Psoas muscle (tissue), 8 donors: ENCODE results near the gene APOBEC3B. TPM values are rescaled to one million over a fixed set of nuclear protein-coding genes. Genes with fewer than 3 reads are reported as not detected.

Experiments
- ATAC-seq, 4 donors: fragments of 200-7000 bp; cut with Tn5 transposase; one replicate each; pipeline ENCODE4 v1.9.1; 2020; ENCODE audit warnings: moderate library complexity in 3 of 4, mild to moderate bottlenecking in 2 of 4
- DNase-seq, 2 donors: peaks; one replicate each; pipeline ENCODE4 v3.0.0-alpha.2; 2020
- H3K27ac ChIP-seq: fragments of 200-600 bp; one replicate; pipeline ENCODE4 v1.8.0; 2022
- H3K27me3 ChIP-seq, 3 donors: fragments of 200-600 bp in 1 of 3; one replicate each; pipeline versions ENCODE4 v1.6.1 to v1.8.0; 2013 to 2022; ENCODE audit warnings: low read length in 2 of 3, mild to moderate bottlenecking in 2 of 3, moderate library complexity in 1 of 3; ENCODE audit not compliant: insufficient read depth in 3 of 3
- H3K36me3 ChIP-seq, 2 donors: fragments of 200-600 bp in 1 of 2; one replicate each; pipeline versions ENCODE4 v1.6.1 to v1.8.0; 2013 to 2022; ENCODE audit warnings: low read depth in 1 of 2, mild to moderate bottlenecking in 1 of 2, moderate library complexity in 1 of 2; ENCODE audit not compliant: insufficient read depth in 1 of 2
- H3K4me1 ChIP-seq: fragments of 200-600 bp; one replicate; pipeline ENCODE4 v1.8.0; 2022
- H3K4me3 ChIP-seq: fragments of 200-600 bp; one replicate; pipeline ENCODE4 v1.8.0; 2022; ENCODE audit warnings: mild to moderate bottlenecking
- H3K9me3 ChIP-seq: fragments of 200-600 bp; one replicate; pipeline ENCODE4 v1.8.0; 2022
- CTCF ChIP-seq: fragments of 200-600 bp; IDR thresholded peaks from one replicate; pipeline ENCODE4 v1.8.0; 2022; ENCODE audit warnings: antibody characterized with exemption
- WGBS, 3 donors: extraction: QIAGEN DNeasy Blood & Tissue Kit; methylation state at CpG; one replicate each; pipeline versions ENCODE4 v1.1.6 to v1.1.7; 2013; 5-methylcytosine and 5-hydroxymethylcytosine counted together
- intact Hi-C, 2 donors: fragments of 100-400 bp; cut with DNase I; formaldehyde crosslinking; loops; one replicate each; pipeline versions ENCODE4 v1.11.0 to v1.14.2; 2022
- polyA plus RNA-seq, 3 donors: library from polyadenylated mRNA; stranded (reverse); fragments of 200-250 nt; gene quantifications; one replicate each; pipeline ENCODE4 v1.2.3, GENCODE V29; 2013
- total RNA-seq, 4 donors: library from RNA; stranded (reverse); fragmentation: NEBNext Ultra II Directional in 2 of 4; extraction: Animal tissue kit (Norgen Biotek cat#: 25700) in 2 of 4; gene quantifications; one replicate each; pipeline versions ENCODE4 v1.2.1 to v1.2.4, GENCODE V29; 2021 to 2023
- donor health status: healthy with polysubstance abuse.
- donor health status: DM: no; HTN: no; CAD: no; lungs with moderate emphysema.
- donor health status: Bipolar disorder and iron deficiency.
- donor health status: healthy.
- donor health status: DM: yes; HTN: yes; CAD: no.
- donor health status: DM: no; HTN: no; CAD: no.
- donor health status: DM: no; HTN: no; CAD: no.
- donor health status: DM: yes; HTN: yes; CAD: no.

Gene APOBEC3B
- total and polyA plus RNA-seq, 7 donors, result 0.15 to 0.59 (median 0.30) TPM; not detected in 2

DNA sequence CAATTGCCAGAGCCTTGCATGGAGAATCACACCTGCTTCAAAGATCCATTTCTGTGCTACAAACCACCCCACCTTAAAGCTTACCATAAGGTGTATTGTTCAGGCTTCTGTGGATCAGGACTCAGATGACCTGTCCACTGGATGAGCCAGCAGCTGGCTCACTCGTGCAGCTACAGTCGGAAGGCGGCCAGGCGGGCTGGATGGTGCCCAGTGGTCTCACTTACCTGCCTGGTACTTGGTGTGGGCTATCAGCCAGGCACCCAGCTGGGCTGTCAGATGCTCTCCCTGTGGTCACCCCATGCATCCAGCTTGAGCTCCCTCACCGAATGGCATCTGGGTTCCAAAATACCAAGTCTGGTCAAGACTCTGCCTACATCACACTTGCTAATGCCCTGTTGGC, 10.9 kb upstream of the APOBEC3B start:
- intact Hi-C loops, result no loop called here
- DNase-seq (peak in 1 of 2 donors; percentile 16), ATAC-seq (no peak)

DNA sequence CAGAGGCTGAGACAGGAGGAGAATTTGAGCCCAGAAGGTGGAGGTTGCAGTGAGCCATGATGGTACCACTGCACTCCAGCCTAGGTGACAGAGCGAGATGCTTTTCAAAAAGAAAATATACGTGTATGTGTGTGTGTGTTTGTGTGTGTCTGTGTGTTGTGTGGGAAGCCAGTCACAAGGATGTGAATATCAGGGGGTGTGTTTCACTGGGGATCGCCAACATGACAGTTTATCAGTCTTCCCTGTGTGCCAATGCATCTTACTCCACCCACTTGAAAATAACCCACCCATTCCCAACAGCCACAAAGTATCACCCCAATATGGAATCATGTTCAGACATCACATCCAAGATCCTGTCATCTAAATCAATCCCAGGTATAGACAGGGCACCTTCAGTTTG, 10.4 kb upstream of the APOBEC3B start:
- 82 to 92% (median 85%) methylated on average over 3 of the region's 3 CpGs for WGBS, 3 donors
- DNase-seq, result no peak
- no peak overlapping the region for H3K27ac ChIP-seq
- no peak for ATAC-seq
- H3K36me3 ChIP-seq, result no peaks in the 10 kb centered on the region
- intact Hi-C loops, result no loop called here
- H3K4me3 ChIP-seq, result no peak overlapping the region
- peaks cover 0 to 7% (median 0%) of the 10 kb centered on the region in 3 donors for H3K27me3 ChIP-seq
- no peaks in the 10 kb centered on the region for H3K4me1 ChIP-seq
- H3K9me3 ChIP-seq, result no peaks in the 10 kb centered on the region
- TF ChIP-seq CTCF, result no peak

More for the DNA sequence above, 10.9 kb upstream of the APOBEC3B start:
- no peaks in the 10 kb centered on the region for H3K4me1 ChIP-seq
- H3K27ac ChIP-seq, result no peak overlapping the region
- WGBS, 3 donors, result 53 to 70% (median 60%) methylated on average over 5 of the region's 5 CpGs
- H3K36me3 ChIP-seq, result no peaks in the 10 kb centered on the region
- no peak overlapping the region for H3K4me3 ChIP-seq
- no peaks in the 10 kb centered on the region for H3K9me3 ChIP-seq
- peaks cover 0 to 7% (median 2%) of the 10 kb centered on the region in 3 donors for H3K27me3 ChIP-seq
- TF ChIP-seq CTCF, result no peak

DNA sequence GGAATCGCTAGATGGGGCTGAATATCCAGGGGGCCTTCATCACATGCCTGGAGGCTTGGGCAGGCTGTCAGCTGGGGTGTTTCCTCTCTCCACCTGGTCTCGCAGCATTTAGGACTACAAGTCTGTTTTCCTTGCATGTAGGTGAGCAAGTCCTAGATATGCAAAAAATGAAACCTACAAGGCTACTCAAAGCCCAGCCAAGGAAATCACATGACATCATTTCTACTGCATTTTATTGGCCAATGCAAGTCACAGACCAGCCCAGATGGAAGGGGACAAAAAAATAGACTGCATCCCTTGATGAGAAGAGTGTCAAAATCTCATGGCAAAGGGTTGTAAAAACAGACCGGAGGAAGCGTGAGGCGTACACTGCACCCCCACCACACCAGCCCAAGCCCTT, 9.6 kb upstream of the APOBEC3B start:
- intact Hi-C loops, result no loop called here
- DNase-seq (no peak), ATAC-seq (no peak)
- WGBS, 3 donors, result 79 to 83% (median 80%) methylated on average over 5 of the region's 5 CpGs
- Histone ChIP-seq H3K27ac (no peak overlapping the region), H3K4me1 (no peaks in the 10 kb centered on the region), H3K9me3 (no peaks in the 10 kb centered on the region), H3K36me3 (no peaks in the 10 kb centered on the region), H3K27me3 (peaks cover 0 to 7% (median 0%) of the 10 kb centered on the region in 3 donors), H3K4me3 (no peak overlapping the region)
- TF ChIP-seq CTCF, result no peak

- Histone ChIP-seq H3K4me3 (no peak overlapping the region), H3K27ac (no peak overlapping the region), H3K9me3 (no peaks in the 10 kb centered on the region), H3K4me1 (no peaks in the 10 kb centered on the region), H3K27me3 (peaks cover 0 to 3% (median 0%) of the 10 kb centered on the region in 3 donors), H3K36me3 (no peaks in the 10 kb centered on the region)
- DNase-seq (peak in 1 of 2 donors; percentile 46), ATAC-seq (peak in 3 of 4 donors; percentile 34 to 62 (median 57))
- intact Hi-C loops, result no loop called here
- 45 to 48% (median 48%) methylated on average over 15 of the region's 15 CpGs for WGBS, 3 donors
- TF ChIP-seq CTCF, result peak; percentile 38
These were observed 8.6 kb upstream of the APOBEC3B start for GRCh38 chr22:38973289-38974169.
